Measurements from ENCODE around the gene OR10J5.
"Not testable (repeated sequence)": the region's sequence is repeated elsewhere in the genome, so short reads cannot be mapped to it uniquely, and the experiment has no call there.

Gene OR10J5

GRCh38 chr1:159560599-159560998 lies 24.8 kb upstream of the OR10J5 start:
- in situ Hi-C loops (cut with MboI; ENCODE audit: low sequenced_read_pairs, unreplicated experiment): no loop called here
- no peak for TF ChIP-seq CTCF (IDR thresholded peaks at IDR 0.05; ENCODE audit: borderline replicate concordance, control extremely low read depth, extremely low read depth, insufficient read depth, missing control alignments)
- no peak for DNase-seq (ENCODE audit: low spot score)

GRCh38 chr1:159556931-159557369 lies 21.1 kb upstream of the OR10J5 start:
- DNase-seq (ENCODE audit: low spot score): no peak
- in situ Hi-C loops (cut with MboI; ENCODE audit: low sequenced_read_pairs, unreplicated experiment): no loop called here
- TF ChIP-seq CTCF (IDR thresholded peaks at IDR 0.05; ENCODE audit: borderline replicate concordance, control extremely low read depth, extremely low read depth, insufficient read depth, missing control alignments): no peak

- in situ Hi-C loops (cut with MboI; ENCODE audit: low sequenced_read_pairs, unreplicated experiment): no loop called here
- no peak for TF ChIP-seq CTCF (IDR thresholded peaks at IDR 0.05; ENCODE audit: borderline replicate concordance, control extremely low read depth, extremely low read depth, insufficient read depth, missing control alignments)
- no peak for DNase-seq (ENCODE audit: low spot score)
Measured at GRCh38 chr1:159554696-159555095, 18.9 kb upstream of the OR10J5 start.

GRCh38 chr1:159554261-159554660 lies 18.5 kb upstream of the OR10J5 start:
- in situ Hi-C loops (cut with MboI; ENCODE audit: low sequenced_read_pairs, unreplicated experiment): no loop called here
- TF ChIP-seq CTCF (IDR thresholded peaks at IDR 0.05; ENCODE audit: borderline replicate concordance, control extremely low read depth, extremely low read depth, insufficient read depth, missing control alignments): no peak
- no peak for DNase-seq (ENCODE audit: low spot score)

- in situ Hi-C loops (cut with MboI; ENCODE audit: low sequenced_read_pairs, unreplicated experiment): no loop called here
- DNase-seq (ENCODE audit: low spot score): no peak
- no peak for TF ChIP-seq CTCF (IDR thresholded peaks at IDR 0.05; ENCODE audit: borderline replicate concordance, control extremely low read depth, extremely low read depth, insufficient read depth, missing control alignments)
Measured at GRCh38 chr1:159548126-159548525, 12.3 kb upstream of the OR10J5 start.

GRCh38 chr1:159532922-159533321 lies 2.9 kb downstream of the OR10J5 start:
- no peak for DNase-seq (ENCODE audit: low spot score)
- TF ChIP-seq CTCF (IDR thresholded peaks at IDR 0.05; ENCODE audit: borderline replicate concordance, control extremely low read depth, extremely low read depth, insufficient read depth, missing control alignments): no peak
- in situ Hi-C loops (cut with MboI; ENCODE audit: low sequenced_read_pairs, unreplicated experiment): no loop called here

DNA sequence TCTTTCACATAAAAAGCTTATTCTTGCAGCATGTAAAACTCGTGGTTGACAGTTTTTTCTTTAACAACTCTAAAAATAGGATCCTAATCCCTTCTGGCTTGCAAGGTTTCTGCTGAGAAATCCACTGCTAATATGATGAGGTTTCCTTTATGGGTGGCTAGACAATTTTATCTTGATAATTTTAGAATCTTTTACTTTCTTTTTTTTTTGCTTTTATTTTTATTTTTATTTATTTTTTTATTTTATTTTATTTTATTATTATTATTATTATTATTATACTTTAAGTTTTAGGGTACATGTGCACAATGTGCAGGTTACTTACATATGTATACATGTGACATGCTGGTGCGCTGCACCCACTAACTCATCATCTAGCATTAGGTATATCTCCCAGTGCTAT lies 11.0 kb downstream of the OR10J5 start:
- in situ Hi-C loops (cut with MboI; ENCODE audit: low sequenced_read_pairs, unreplicated experiment); DNase-seq (ENCODE audit: low spot score): not testable (repeated sequence)

Data from GM13976 (cell line).